Ectodermal cell (in vitro differentiated cells): Measurements from ENCODE around the gene OTOG.

Experiments used
- H3K27ac ChIP-seq: 2 replicates; pipeline ENCODE4 v1.7.0; 2013; ENCODE audit warnings: mild to moderate bottlenecking, low read depth, low read length; ENCODE audit not compliant: insufficient read depth, poor library complexity, severe bottlenecking
- H3K27me3 ChIP-seq: 2 replicates; pipeline ENCODE4 v1.7.0; 2013; ENCODE audit warnings: mild to moderate bottlenecking, low read length; ENCODE audit not compliant: insufficient read depth, control insufficient read depth, poor library complexity, severe bottlenecking
- H3K36me3 ChIP-seq: one replicate; pipeline ENCODE4 v1.7.0; 2013; ENCODE audit warnings: low read length; ENCODE audit not compliant: control insufficient read depth, insufficient read depth
- H3K4me1 ChIP-seq: one replicate; pipeline ENCODE4 v1.7.0; 2013; ENCODE audit warnings: low read length; ENCODE audit not compliant: control insufficient read depth, insufficient read depth
- H3K4me3 ChIP-seq: 2 replicates; pipeline ENCODE4 v1.7.0; 2013; ENCODE audit warnings: low read depth, low read length, control low read depth; ENCODE audit not compliant: insufficient read depth
- H3K9me3 ChIP-seq: 2 replicates; pipeline ENCODE4 v1.7.0; 2013; ENCODE audit warnings: mild to moderate bottlenecking, low read length, moderate library complexity; ENCODE audit not compliant: control insufficient read depth
- WGBS, 2 experiments: methylation state at CpG; one replicate each; pipeline ENCODE4 v1.1.7; 2013; ENCODE audit warnings: missing lambda C conversion rate in 2 of 2; 5-methylcytosine and 5-hydroxymethylcytosine counted together

The OTOG gene

GRCh38 chr11:17548444-17548843 is 1.4 kb downstream of the OTOG start:
- peaks cover 20% of the 10 kb centered on the region for H3K27me3 ChIP-seq
- H3K4me1 ChIP-seq, result peaks cover 10% of the 10 kb centered on the region
- no peak overlapping the region for H3K27ac ChIP-seq
- 75 to 76% methylated on average over 6 of the region's 6 CpGs for WGBS, 2 experiments
- H3K4me3 ChIP-seq, result no peak overlapping the region
- H3K36me3 ChIP-seq, result no peaks in the 10 kb centered on the region
- no peaks in the 10 kb centered on the region for H3K9me3 ChIP-seq

GRCh38 chr11:17550450-17551346 is 3.6 kb downstream of the OTOG start:
- whole genome bisulfite sequencing, 2 experiments, result 85% methylated on average over 12 of the region's 12 CpGs
- no peak overlapping the region for H3K4me3 ChIP-seq
- H3K27ac ChIP-seq, result no peak overlapping the region
- H3K4me1 ChIP-seq, result peaks cover 10% of the 10 kb centered on the region
- no peaks in the 10 kb centered on the region for H3K36me3 ChIP-seq
- no peaks in the 10 kb centered on the region for H3K9me3 ChIP-seq
- H3K27me3 ChIP-seq, result peaks cover 6% of the 10 kb centered on the region

- H3K27me3 ChIP-seq, result no peaks in the 10 kb centered on the region
- H3K4me3 ChIP-seq, result no peak overlapping the region
- 70 to 74% methylated on average over 7 of the region's 7 CpGs for WGBS, 2 experiments
- H3K4me1 ChIP-seq, result peaks cover 10% of the 10 kb centered on the region
- no peak overlapping the region for H3K27ac ChIP-seq
- no peaks in the 10 kb centered on the region for H3K9me3 ChIP-seq
- H3K36me3 ChIP-seq, result no peaks in the 10 kb centered on the region
Measured at GRCh38 chr11:17551347-17552040, 4.4 kb downstream of the OTOG start.

GRCh38 chr11:17552041-17552355 is 4.9 kb downstream of the OTOG start:
- Histone ChIP-seq H3K27me3 (no peaks in the 10 kb centered on the region), H3K9me3 (no peaks in the 10 kb centered on the region)
- 94 to 97% methylated on average over 4 of the region's 4 CpGs for WGBS, 2 experiments

GRCh38 chr11:17552392-17553248 is 5.6 kb downstream of the OTOG start:
- Histone ChIP-seq H3K4me3 (no peak overlapping the region), H3K9me3 (no peaks in the 10 kb centered on the region), H3K27ac (no peak overlapping the region), H3K4me1 (peaks cover 2% of the 10 kb centered on the region), H3K27me3 (no peaks in the 10 kb centered on the region), H3K36me3 (no peaks in the 10 kb centered on the region)
- WGBS, 2 experiments, result 95% methylated on average over 10 of the region's 10 CpGs

More at GRCh38 chr11:17552041-17552355, 4.9 kb downstream of the OTOG start:
- Histone ChIP-seq H3K4me1 (peaks cover 9% of the 10 kb centered on the region), H3K27ac (no peak overlapping the region), H3K4me3 (no peak overlapping the region), H3K36me3 (no peaks in the 10 kb centered on the region)

GRCh38 chr11:17553249-17553546 is 6.1 kb downstream of the OTOG start:
- H3K9me3 ChIP-seq, result no peaks in the 10 kb centered on the region
- H3K4me3 ChIP-seq, result no peak overlapping the region
- no peaks in the 10 kb centered on the region for H3K36me3 ChIP-seq
- no peak overlapping the region for H3K27ac ChIP-seq
- H3K4me1 ChIP-seq, result no peaks in the 10 kb centered on the region
- no peaks in the 10 kb centered on the region for H3K27me3 ChIP-seq
- 91 to 92% methylated on average over 7 of the region's 7 CpGs for WGBS, 2 experiments

- H3K27me3 ChIP-seq, result no peaks in the 10 kb centered on the region
- WGBS, 2 experiments, result 98 to 100% methylated on average over 1 to 2 of the region's 4 CpGs
- H3K4me1 ChIP-seq, result no peaks in the 10 kb centered on the region
- H3K4me3 ChIP-seq, result no peak overlapping the region
- no peaks in the 10 kb centered on the region for H3K36me3 ChIP-seq
- H3K9me3 ChIP-seq, result no peaks in the 10 kb centered on the region
- no peak overlapping the region for H3K27ac ChIP-seq
Measured at GRCh38 chr11:17554487-17554886, 7.4 kb downstream of the OTOG start.

GRCh38 chr11:17556999-17557398 is 9.9 kb downstream of the OTOG start:
- Histone ChIP-seq H3K4me3 (no peak overlapping the region), H3K9me3 (no peaks in the 10 kb centered on the region), H3K27ac (no peak overlapping the region), H3K36me3 (no peaks in the 10 kb centered on the region), H3K4me1 (no peaks in the 10 kb centered on the region), H3K27me3 (no peaks in the 10 kb centered on the region)
- WGBS, 2 experiments, result 94% methylated on average over 8 of the region's 8 CpGs

GRCh38 chr11:17558025-17558780 is 11.1 kb downstream of the OTOG start:
- no peaks in the 10 kb centered on the region for H3K27me3 ChIP-seq
- WGBS, 2 experiments, result 88 to 90% methylated on average over 15 of the region's 15 CpGs
- no peaks in the 10 kb centered on the region for H3K4me1 ChIP-seq

More at GRCh38 chr11:17558025-17558780, 11.1 kb downstream of the OTOG start:
- H3K9me3 ChIP-seq, result no peaks in the 10 kb centered on the region
- H3K4me3 ChIP-seq, result no peak overlapping the region
- no peak overlapping the region for H3K27ac ChIP-seq
- no peaks in the 10 kb centered on the region for H3K36me3 ChIP-seq
